Measurements from ENCODE around the gene TRMO. TPM values are rescaled to one million over a fixed set of nuclear protein-coding genes. Genes with fewer than 3 reads are reported as not detected.

Gene TRMO
- total and polyA plus RNA-seq, 2 of the 13 experiments (the other 11 are each of a cell fraction or from before 2014, with no cell fraction given): 8.7 to 18.6 TPM

DNA sequence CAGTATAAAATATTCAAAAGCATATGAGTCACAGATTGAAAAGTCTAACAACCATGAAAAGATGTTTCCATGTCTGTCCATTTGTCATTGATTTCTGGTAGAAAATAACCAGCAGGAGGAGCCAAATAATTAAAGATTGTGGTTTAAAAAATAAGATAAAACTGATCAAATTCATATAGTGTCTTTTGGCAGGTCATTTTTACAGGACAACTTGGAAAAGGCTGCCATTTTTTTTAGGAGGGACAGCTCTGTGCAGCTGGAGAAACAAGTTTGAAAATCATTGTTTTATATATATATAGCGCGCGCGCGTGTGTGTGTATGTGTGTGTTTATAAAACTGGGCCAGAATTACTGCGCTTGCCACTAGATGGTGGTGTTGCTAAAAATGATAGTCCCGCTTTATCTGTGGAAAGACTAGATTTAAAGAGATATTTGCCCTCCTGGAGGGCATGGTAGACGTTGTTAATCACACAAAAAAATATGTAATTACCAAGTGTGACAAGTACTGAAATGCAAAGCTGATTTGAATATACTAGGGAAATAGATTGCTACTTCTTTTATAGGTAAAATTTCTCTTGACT lies 1.3 kb upstream of the TRMO start (continued):
- TF ChIP-seq ZFP36L2 (CRISPR knock-in tag; IDR thresholded peaks at IDR 0.05): no peak
- no peak for TF ChIP-seq ZSCAN21 (CRISPR knock-in tag; IDR thresholded peaks at IDR 0.05; ENCODE audit: borderline replicate concordance)
- no peak for TF ChIP-seq KMT2A (CRISPR knock-in tag; IDR thresholded peaks at IDR 0.05)
- 0 out of 2 replicates have a peak, but pooled peaks have one; percentile 21 for TF ChIP-seq YEATS4 (CRISPR knock-in tag; IDR thresholded peaks at IDR 0.05; ENCODE audit: borderline replicate concordance)
- TF ChIP-seq, protein P1, sequence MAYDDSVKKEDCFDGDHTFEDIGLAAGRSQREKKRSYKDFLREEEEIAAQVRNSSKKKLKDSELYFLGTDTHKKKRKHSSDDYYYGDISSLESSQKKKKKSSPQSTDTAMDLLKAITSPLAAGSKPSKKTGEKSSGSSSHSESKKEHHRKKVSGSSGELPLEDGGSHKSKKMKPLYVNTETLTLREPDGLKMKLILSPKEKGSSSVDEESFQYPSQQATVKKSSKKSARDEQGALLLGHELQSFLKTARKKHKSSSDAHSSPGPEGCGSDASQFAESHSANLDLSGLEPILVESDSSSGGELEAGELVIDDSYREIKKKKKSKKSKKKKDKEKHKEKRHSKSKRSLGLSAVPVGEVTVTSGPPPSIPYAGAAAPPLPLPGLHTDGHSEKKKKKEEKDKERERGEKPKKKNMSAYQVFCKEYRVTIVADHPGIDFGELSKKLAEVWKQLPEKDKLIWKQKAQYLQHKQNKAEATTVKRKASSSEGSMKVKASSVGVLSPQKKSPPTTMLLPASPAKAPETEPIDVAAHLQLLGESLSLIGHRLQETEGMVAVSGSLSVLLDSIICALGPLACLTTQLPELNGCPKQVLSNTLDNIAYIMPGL (CRISPR knock-in tag; IDR thresholded peaks at IDR 0.05; ENCODE audit: borderline replicate concordance in 1 of 2, low read depth in 1 of 2): peak; percentile 68 to 76; a peak in 3 of 4 replicates
- TF ChIP-seq, protein P2, sequence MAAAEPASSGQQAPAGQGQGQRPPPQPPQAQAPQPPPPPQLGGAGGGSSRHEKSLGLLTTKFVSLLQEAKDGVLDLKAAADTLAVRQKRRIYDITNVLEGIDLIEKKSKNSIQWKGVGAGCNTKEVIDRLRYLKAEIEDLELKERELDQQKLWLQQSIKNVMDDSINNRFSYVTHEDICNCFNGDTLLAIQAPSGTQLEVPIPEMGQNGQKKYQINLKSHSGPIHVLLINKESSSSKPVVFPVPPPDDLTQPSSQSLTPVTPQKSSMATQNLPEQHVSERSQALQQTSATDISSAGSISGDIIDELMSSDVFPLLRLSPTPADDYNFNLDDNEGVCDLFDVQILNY (CRISPR knock-in tag; conservative IDR thresholded peaks at IDR 0.05): no peak
- TF ChIP-seq, protein P3, sequence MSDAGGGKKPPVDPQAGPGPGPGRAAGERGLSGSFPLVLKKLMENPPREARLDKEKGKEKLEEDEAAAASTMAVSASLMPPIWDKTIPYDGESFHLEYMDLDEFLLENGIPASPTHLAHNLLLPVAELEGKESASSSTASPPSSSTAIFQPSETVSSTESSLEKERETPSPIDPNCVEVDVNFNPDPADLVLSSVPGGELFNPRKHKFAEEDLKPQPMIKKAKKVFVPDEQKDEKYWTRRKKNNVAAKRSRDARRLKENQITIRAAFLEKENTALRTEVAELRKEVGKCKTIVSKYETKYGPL (CRISPR knock-in tag; IDR thresholded peaks at IDR 0.05): no peak
- no peak for TF ChIP-seq ZC3H4 (CRISPR knock-in tag; IDR thresholded peaks at IDR 0.05; ENCODE audit: borderline replicate concordance)
- TF ChIP-seq ZFP62 (CRISPR knock-in tag; IDR thresholded peaks at IDR 0.05): no peak
- TF ChIP-seq SOX13 (IDR thresholded peaks at IDR 0.05): no peak
- no peak for TF ChIP-seq SOX13 (CRISPR knock-in tag; conservative IDR thresholded peaks at IDR 0.05 in 1 of 2, IDR thresholded peaks at IDR 0.05 in 1 of 2)
- peak; percentile 7; the same call in 1 of the 2 replicates for TF ChIP-seq ELF1 (CRISPR knock-in tag; IDR thresholded peaks at IDR 0.05)
- no peak for TF ChIP-seq ZNF550 (CRISPR knock-in tag; IDR thresholded peaks at IDR 0.05; ENCODE audit: borderline replicate concordance)
- no peak for TF ChIP-seq ZBTB42 (CRISPR knock-in tag; IDR thresholded peaks at IDR 0.05)
- TF ChIP-seq ZNF839 (CRISPR knock-in tag; IDR thresholded peaks at IDR 0.05; ENCODE audit: borderline replicate concordance): no peak
- TF ChIP-seq MIER3 (CRISPR knock-in tag; IDR thresholded peaks at IDR 0.05; ENCODE audit: borderline replicate concordance): peak; percentile 31; the same call in 1 of the 2 replicates
- TF ChIP-seq, protein P4, sequence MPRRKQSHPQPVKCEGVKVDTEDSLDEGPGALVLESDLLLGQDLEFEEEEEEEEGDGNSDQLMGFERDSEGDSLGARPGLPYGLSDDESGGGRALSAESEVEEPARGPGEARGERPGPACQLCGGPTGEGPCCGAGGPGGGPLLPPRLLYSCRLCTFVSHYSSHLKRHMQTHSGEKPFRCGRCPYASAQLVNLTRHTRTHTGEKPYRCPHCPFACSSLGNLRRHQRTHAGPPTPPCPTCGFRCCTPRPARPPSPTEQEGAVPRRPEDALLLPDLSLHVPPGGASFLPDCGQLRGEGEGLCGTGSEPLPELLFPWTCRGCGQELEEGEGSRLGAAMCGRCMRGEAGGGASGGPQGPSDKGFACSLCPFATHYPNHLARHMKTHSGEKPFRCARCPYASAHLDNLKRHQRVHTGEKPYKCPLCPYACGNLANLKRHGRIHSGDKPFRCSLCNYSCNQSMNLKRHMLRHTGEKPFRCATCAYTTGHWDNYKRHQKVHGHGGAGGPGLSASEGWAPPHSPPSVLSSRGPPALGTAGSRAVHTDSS (CRISPR knock-in tag; conservative IDR thresholded peaks at IDR 0.05): no peak
- TF ChIP-seq ZSCAN22 (CRISPR knock-in tag; IDR thresholded peaks at IDR 0.05): no peak
- TF ChIP-seq EZH2 (conservative IDR thresholded peaks at IDR 0.05; ENCODE audit: low read depth, low read length): no peak
- TF ChIP-seq HOXA5 (CRISPR knock-in tag; IDR thresholded peaks at IDR 0.05): no peak
- TF ChIP-seq, protein P5, sequence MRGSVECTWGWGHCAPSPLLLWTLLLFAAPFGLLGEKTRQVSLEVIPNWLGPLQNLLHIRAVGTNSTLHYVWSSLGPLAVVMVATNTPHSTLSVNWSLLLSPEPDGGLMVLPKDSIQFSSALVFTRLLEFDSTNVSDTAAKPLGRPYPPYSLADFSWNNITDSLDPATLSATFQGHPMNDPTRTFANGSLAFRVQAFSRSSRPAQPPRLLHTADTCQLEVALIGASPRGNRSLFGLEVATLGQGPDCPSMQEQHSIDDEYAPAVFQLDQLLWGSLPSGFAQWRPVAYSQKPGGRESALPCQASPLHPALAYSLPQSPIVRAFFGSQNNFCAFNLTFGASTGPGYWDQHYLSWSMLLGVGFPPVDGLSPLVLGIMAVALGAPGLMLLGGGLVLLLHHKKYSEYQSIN (CRISPR knock-in tag; IDR thresholded peaks at IDR 0.05; ENCODE audit: borderline replicate concordance): no peak
- TF ChIP-seq ATF7 (IDR thresholded peaks at IDR 0.05): no peak
- TF ChIP-seq ATF7 (CRISPR knock-in tag; IDR thresholded peaks at IDR 0.05): no peak
- no peak for TF ChIP-seq ZNF746 (CRISPR knock-in tag; IDR thresholded peaks at IDR 0.05)
- no peak for TF ChIP-seq ZNF776 (CRISPR knock-in tag; IDR thresholded peaks at IDR 0.05)
